Fibroblast of skin of back (primary cell): ENCODE measurements around the gene TBXAS1. TPM values are rescaled to one million over a fixed set of nuclear protein-coding genes. Genes with fewer than 3 reads are reported as not detected.
A peak's percentile ranks its signal among the peaks of the same experiment; 100 is the strongest.

Experiments
- DNase-seq: peaks from one replicate; pipeline ENCODE4 v3.0.0-alpha.2; 2013
- polyA plus RNA-seq, 2 experiments: library from polyadenylated mRNA; unstranded; fragments of 120-200 nt; gene quantifications; one replicate each; pipeline ENCODE4 v1.2.1, GENCODE V29; 2013; ENCODE audit not compliant: insufficient read length in 2 of 2

Gene TBXAS1
- polyA plus RNA-seq (2013, experiment 1 of 2; ENCODE audit: insufficient read length), result 3.6 TPM
- polyA plus RNA-seq (2013, experiment 2 of 2; ENCODE audit: insufficient read length), result 2.2 TPM

GRCh38 chr7:139829025-139829774, at the start of gene TBXAS1:
TSS of gene TBXAS1 (plus strand) at chr7:139829264. CDS start at chr7:139829391, 127 bp downstream.
- no peak for DNase-seq

- DNase-seq, result no peak
These were observed 46.1 kb upstream of the TBXAS1 start for GRCh38 chr7:139782932-139783331.

GRCh38 chr7:139783647-139784385, 45.2 kb upstream of the TBXAS1 start:
- no peak for DNase-seq

DNA sequence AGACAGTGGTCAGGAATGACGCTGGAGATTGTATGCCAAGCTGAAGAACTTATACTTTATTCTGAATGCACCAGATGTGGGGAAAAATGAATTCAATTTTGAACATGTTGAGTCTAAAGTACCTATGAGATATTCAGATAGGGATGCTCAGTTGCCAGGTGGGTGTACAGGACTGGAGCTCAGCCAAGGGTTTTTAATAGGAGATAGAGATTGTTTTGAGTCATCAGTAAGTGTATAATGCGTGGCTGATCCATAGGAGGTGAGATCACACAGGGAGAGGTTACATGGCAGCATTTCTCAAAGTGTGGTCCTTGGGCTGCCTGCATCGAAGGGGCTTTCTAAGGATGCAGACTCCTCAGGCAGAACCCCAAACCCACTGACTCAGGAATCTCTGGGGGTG, 44.4 kb upstream of the TBXAS1 start:
- DNase-seq, result no peak

- DNase-seq, result no peak
These were observed 37.7 kb upstream of the TBXAS1 start for GRCh38 chr7:139791316-139791715.

DNA sequence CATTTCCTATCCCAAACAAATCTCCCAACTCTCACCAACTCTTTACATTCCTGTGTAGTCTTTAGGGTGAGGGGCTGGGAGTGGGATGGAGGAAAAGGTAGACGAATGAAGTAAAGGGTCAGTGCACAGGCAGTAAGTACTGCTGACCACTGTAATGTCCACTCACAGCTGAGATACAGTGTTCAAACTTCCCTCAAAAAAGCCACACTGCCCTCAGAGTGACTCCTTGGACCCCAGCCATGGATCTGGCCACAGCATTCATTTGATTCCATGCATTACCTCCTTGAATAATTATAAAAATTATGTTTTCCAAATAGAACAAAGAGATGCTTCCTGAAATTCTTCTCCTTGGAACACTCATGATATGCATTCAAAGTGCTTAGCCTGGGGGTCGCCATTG, 31.5 kb upstream of the TBXAS1 start:
- no peak for DNase-seq

DNA sequence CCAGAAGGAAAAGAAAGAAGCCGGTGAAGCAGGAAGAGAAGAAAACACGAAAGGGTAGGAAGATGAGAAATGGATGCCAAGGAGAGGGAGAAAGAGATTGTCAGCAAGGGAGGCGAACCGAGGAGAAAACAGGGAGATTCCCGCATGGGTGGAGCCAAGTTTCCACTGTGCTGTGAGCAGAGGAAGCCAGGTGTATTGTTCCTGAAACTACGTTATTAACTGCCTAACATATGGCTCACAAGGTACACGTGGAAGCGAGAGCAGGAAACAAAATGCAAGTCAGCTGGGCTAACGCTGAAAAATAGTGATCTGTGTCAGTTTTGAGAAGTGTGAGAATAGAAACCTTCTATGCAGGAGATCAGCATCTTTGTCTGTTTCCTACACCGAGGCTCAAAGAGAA, 30.8 kb upstream of the TBXAS1 start:
- DNase-seq, result no peak

DNA sequence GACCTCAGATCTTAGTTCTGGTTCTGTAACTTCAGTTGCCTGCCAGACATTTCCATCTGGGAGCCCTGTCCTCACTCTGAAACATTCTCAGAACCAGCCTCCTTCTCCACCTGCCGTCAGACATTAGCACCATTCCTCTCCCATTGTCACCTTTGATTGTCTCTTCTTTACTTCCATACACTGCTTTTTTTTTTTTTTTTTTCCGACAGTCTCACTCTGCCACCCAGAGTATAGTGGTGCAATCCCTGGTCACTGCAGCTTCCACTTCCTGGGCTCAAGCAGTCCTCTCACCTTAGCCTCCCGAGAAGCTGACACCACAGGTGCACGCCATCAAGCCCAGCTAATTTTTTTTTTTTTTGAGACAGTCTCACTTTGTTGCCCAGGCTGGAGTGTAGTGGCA, 30.2 kb upstream of the TBXAS1 start:
- DNase-seq, result no peak

- DNase-seq, result no peak
These were observed 29.5 kb upstream of the TBXAS1 start for GRCh38 chr7:139799586-139799985.

DNA sequence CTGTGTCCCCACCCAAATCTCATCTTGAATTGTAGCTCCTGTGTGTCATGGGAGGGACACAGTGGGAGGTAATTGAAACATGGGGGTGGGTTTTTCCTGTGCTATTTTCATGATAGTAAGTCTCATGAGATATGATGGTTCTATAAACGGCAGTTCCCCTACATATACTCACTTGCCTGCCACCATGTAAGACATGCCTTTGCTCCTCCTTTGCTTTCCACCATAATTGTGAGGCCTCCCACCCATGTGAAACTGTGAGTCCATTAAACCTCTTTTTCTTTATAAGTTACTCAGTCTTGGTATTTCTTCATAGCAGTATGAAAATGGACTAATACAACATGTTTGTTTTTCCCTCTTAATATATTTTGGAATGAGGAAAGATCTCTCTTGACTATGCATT, 24.5 kb upstream of the TBXAS1 start:
- DNase-seq, result no peak

DNA sequence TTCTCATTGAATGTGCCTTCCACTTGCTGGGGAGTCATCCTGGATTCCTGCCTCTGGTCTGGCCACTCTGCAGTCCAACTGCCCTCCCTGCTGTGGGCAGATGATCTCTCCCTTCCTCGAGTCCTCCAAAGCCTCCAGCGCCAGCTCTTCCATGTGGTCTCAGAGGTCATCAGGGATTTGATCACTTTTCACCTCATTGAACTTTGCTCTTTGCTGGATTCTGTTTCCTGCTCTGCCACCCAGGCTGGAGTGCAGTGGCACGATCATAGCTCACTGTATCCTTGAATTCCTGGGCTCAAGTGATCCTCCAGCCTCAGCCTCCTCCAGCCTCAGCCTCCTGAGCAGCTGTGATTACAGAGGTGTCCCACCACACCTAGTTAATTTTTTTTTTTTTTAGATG, 22.1 kb upstream of the TBXAS1 start:
- no peak for DNase-seq

DNA sequence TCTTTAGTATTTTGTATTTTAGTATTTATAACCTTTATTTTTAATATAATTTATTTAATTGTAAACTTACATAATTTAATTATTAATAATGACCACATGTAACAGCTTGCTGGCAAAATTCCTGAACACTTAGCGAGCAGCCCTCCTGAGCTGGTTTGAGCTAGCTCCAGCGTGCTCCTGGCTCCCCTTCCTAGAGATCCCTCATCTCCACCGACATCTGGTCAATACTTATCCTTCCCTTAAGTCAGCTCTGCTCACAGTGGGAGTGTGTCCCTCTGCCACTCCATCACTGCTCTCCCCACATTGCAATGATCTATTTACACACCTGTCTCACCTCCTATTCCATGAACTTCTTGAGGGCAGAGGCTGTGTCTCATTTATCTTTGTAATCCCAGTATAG, 20.6 kb upstream of the TBXAS1 start:
- DNase-seq, result no peak

DNA sequence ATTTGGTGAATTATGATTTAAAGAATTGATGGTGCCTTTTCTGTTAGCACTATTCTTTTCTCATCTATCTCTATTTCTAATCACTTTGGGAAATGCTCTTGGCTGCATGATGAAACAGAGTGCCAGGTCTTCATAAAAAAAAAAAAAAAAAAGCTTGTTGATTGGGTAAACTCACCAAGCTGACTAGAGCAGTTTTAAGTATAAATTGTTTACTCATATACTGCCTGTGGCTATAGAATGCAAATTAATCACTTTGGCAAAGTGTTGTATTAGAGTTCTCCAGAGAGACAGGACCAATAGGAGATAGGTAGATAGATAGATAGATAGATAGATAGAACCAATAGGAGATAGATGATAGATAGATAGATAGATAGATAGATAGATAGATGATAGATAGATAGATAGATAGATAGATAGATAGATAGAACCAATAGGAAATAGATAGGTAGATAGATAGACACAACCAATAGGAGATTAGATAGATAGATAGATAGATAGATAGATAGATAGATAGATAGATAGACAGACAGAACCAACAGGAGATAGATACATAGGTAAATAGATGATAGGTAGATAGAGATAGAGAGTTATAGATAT, 20.1 kb upstream of the TBXAS1 start:
- no peak for DNase-seq

- DNase-seq, result no peak
These were observed 18.0 kb upstream of the TBXAS1 start for GRCh38 chr7:139811066-139811465.

GRCh38 chr7:139813151-139813550, 15.9 kb upstream of the TBXAS1 start:
- DNase-seq, result no peak

DNA sequence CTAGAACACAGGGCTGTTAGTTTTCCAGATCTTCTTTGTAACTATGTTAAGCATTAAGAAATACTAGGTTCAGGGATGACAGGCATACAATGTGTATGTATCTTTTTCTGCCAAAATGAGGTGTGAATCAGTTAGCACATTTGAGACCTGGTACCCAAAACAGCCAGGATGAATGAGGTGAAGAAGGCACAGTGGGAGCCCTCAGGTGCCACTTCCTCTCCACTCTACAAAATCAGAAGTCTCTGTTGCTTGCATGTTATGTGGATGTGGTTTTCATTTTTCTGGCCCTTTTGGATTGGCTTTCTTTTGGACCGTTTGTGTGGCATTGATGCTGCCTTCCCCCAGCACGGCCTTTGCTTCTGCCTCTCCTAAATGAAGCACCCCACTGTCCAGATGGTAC, 15.4 kb upstream of the TBXAS1 start:
- no peak for DNase-seq

- DNase-seq, result no peak
These were observed 11.8 kb upstream of the TBXAS1 start for GRCh38 chr7:139817249-139817648.

- DNase-seq, result no peak
These were observed 9.0 kb upstream of the TBXAS1 start for GRCh38 chr7:139820089-139820488.

- no peak for DNase-seq
These were observed 7.5 kb upstream of the TBXAS1 start for GRCh38 chr7:139821349-139822105.

DNA sequence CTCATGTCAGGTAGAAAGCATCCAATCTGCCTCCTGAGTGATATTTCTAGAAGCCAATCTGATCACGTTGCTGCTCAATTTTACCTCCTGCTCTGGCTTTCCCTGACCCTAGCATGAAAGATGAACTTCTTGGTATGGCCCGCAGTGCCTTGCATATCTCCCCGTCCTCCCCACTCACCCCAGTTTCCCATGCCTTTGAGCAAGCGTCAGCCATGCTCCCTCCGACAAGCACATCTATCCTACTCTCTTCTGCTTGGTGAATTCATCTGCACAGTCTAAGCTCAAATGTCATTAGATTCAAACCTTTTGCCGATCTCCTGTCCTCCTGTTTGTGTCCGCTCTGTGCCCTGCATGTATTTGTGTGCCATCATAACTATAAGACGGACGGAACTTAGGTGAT, 6.2 kb upstream of the TBXAS1 start:
- no peak for DNase-seq

DNA sequence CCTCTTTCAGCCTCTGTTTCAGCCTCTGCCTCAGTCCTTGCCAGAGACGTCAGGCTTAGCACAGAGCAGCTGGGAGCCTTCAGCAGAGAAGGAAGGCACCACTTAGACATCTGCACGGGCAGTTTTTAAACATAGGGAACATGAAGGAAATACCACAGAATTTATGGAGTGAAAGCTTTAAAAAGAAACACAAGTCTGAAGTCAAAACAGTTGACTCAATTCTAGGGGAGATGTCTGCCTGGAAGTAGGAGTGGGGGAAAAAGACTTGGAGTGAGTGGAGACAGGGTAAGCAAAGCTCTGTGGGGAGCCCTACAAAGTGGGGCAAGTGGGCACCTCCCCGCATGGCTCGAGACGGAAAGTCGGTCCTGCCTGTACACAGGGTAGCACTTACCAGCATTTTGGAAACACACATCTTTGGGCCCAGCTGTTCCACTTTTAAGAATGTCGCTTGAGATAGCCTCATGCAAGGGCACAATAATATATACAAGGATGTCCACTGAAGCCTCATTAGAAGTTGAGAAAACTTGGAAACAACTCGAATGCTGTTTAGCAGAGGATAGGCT, 5.0 kb upstream of the TBXAS1 start:
- no peak for DNase-seq

- DNase-seq, result peak; percentile 65
These were observed 3.3 kb upstream of the TBXAS1 start for GRCh38 chr7:139825666-139826290.
